ENCODE data around the gene TMEM196. TPM values are rescaled to one million over a fixed set of nuclear protein-coding genes. Genes with fewer than 3 reads are reported as not detected.
"Not testable (repeated sequence)": the region's sequence is repeated elsewhere in the genome, so short reads cannot be mapped to it uniquely, and the experiment has no call there.

TMEM196 gene
- total and polyA plus RNA-seq, 2 experiments from 2014 or later, result 0.11 TPM; not detected in 1

DNA sequence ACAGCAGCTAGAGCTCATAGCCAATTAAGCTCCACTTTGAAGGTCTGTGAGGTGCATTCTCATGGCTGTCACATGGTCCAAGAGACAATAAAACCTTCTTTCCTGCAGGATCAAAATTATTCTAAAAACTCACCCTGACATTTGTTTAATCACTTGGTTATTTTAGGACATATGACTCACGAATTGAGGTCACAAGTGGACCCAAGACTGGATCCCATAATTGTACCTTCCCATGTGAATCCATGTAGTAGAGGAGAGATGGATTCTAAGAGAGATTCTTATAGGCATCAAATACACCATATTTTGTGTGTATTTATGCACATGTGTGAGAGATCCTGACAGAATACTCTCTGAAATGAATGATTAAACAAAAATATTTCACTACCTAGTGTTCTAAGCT lies 82.7 kb downstream of the TMEM196 start:
- Mint-ChIP-seq H3K9me3 (peaks cover 18% of the 10 kb centered on the region), H3K4me3 (no peak overlapping the region), H3K27ac (no peak overlapping the region), H3K36me3 (ENCODE audit: low read depth) (peaks cover 6% of the 10 kb centered on the region), H3K27me3 (ENCODE audit: insufficient read depth, low read depth, poor library complexity) (no peaks in the 10 kb centered on the region), H3K4me1 (peaks cover 4% of the 10 kb centered on the region)
- Histone ChIP-seq H3K4me2 (no peak overlapping the region), H3K27me3 (ENCODE audit: insufficient read depth) (no peaks in the 10 kb centered on the region), H3K4me3 (no peak overlapping the region), H3K27ac (ENCODE audit: low read depth) (no peak overlapping the region), H3F3A (replicated peaks; ENCODE audit: low read depth) (no peaks in the 10 kb centered on the region), H3K4me1 (ENCODE audit: insufficient read depth) (peaks cover 13% of the 10 kb centered on the region; the same call in 1 of the 2 replicates), H3K9me2 (ENCODE audit: insufficient read depth) (peaks cover 5% of the 10 kb centered on the region; the same call in 1 of the 2 replicates), H4K20me1 (replicated peaks; ENCODE audit: insufficient read depth) (no peaks in the 10 kb centered on the region), H3K36me3 (ENCODE audit: insufficient read depth) (0 out of 2 replicates have a peak, but pooled peaks cover 7% of the 10 kb centered on the region), H2AFZ (no peak overlapping the region), H3K79me2 (replicated peaks; ENCODE audit: insufficient read depth) (no peaks in the 10 kb centered on the region)
- TF ChIP-seq STAT1 (IDR thresholded peaks at IDR 0.05; ENCODE audit: unreplicated experiment) (no peak), CTCF (conservative IDR thresholded peaks at IDR 0.05; ENCODE audit: low read depth in 2 of 2) (no peak), NANOG (IDR thresholded peaks at IDR 0.05; ENCODE audit: borderline replicate concordance) (no peak), ZNF331 (CRISPR knock-in tag; IDR thresholded peaks at IDR 0.05; ENCODE audit: low read depth) (no peak), REST (IDR thresholded peaks at IDR 0.05; ENCODE audit: unreplicated experiment) (no peak), ETS1 (IDR thresholded peaks at IDR 0.05) (no peak), JUNB (IDR thresholded peaks at IDR 0.05; ENCODE audit: unreplicated experiment) (no peak)
- TF ChIP-seq, protein P1, sequence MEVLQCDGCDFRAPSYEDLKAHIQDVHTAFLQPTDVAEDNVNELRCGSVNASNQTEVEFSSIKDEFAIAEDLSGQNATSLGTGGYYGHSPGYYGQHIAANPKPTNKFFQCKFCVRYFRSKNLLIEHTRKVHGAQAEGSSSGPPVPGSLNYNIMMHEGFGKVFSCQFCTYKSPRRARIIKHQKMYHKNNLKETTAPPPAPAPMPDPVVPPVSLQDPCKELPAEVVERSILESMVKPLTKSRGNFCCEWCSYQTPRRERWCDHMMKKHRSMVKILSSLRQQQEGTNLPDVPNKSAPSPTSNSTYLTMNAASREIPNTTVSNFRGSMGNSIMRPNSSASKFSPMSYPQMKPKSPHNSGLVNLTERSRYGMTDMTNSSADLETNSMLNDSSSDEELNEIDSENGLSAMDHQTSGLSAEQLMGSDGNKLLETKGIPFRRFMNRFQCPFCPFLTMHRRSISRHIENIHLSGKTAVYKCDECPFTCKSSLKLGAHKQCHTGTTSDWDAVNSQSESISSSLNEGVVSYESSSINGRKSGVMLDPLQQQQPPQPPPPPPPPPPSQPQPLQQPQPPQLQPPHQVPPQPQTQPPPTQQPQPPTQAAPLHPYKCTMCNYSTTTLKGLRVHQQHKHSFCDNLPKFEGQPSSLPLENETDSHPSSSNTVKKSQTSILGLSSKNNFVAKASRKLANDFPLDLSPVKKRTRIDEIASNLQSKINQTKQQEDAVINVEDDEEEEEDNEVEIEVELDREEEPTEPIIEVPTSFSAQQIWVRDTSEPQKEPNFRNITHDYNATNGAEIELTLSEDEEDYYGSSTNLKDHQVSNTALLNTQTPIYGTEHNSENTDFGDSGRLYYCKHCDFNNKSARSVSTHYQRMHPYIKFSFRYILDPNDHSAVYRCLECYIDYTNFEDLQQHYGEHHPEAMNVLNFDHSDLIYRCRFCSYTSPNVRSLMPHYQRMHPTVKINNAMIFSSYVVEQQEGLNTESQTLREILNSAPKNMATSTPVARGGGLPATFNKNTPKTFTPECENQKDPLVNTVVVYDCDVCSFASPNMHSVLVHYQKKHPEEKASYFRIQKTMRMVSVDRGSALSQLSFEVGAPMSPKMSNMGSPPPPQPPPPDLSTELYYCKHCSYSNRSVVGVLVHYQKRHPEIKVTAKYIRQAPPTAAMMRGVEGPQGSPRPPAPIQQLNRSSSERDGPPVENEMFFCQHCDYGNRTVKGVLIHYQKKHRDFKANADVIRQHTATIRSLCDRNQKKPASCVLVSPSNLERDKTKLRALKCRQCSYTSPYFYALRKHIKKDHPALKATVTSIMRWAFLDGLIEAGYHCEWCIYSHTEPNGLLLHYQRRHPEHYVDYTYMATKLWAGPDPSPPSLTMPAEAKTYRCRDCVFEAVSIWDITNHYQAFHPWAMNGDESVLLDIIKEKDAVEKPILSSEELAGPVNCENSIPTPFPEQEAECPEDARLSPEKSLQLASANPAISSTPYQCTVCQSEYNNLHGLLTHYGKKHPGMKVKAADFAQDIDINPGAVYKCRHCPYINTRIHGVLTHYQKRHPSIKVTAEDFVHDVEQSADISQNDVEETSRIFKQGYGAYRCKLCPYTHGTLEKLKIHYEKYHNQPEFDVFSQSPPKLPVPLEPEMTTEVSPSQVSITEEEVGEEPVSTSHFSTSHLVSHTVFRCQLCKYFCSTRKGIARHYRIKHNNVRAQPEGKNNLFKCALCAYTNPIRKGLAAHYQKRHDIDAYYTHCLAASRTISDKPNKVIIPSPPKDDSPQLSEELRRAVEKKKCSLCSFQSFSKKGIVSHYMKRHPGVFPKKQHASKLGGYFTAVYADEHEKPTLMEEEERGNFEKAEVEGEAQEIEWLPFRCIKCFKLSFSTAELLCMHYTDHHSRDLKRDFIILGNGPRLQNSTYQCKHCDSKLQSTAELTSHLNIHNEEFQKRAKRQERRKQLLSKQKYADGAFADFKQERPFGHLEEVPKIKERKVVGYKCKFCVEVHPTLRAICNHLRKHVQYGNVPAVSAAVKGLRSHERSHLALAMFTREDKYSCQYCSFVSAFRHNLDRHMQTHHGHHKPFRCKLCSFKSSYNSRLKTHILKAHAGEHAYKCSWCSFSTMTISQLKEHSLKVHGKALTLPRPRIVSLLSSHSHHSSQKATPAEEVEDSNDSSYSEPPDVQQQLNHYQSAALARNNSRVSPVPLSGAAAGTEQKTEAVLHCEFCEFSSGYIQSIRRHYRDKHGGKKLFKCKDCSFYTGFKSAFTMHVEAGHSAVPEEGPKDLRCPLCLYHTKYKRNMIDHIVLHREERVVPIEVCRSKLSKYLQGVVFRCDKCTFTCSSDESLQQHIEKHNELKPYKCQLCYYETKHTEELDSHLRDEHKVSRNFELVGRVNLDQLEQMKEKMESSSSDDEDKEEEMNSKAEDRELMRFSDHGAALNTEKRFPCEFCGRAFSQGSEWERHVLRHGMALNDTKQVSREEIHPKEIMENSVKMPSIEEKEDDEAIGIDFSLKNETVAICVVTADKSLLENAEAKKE (CRISPR knock-in tag; IDR thresholded peaks at IDR 0.05), result no peak
- ATAC-seq, result no peak
- no peak for DNase-seq (ENCODE audit: low spot score)

GRCh38 chr7:19689130-19689529 lies 84.3 kb downstream of the TMEM196 start:
- ATAC-seq; H3K27ac Mint-ChIP-seq; H4K20me1 ChIP-seq (replicated peaks; ENCODE audit: insufficient read depth); H3K27me3 Mint-ChIP-seq (ENCODE audit: insufficient read depth, low read depth, poor library complexity); H3K4me1 Mint-ChIP-seq; DNase-seq (ENCODE audit: low spot score); H3K4me1 ChIP-seq (ENCODE audit: insufficient read depth); H3K27ac ChIP-seq (ENCODE audit: low read depth); H3K27me3 ChIP-seq (ENCODE audit: insufficient read depth); H3K36me3 Mint-ChIP-seq (ENCODE audit: low read depth); H3K36me3 ChIP-seq (ENCODE audit: insufficient read depth); H3K79me2 ChIP-seq (replicated peaks; ENCODE audit: insufficient read depth); H3K9me2 ChIP-seq (ENCODE audit: insufficient read depth); H3F3A ChIP-seq (replicated peaks; ENCODE audit: low read depth): not testable (repeated sequence)
- Histone ChIP-seq H2AFZ (peak overlapping the region; percentile 34; the same call in 1 of the 2 replicates), H3K4me3 (peak overlapping the region; percentile 39), H3K4me2 (peak overlapping the region; percentile 44; the same call in 1 of the 2 replicates)
- H3K4me3 Mint-ChIP-seq, result peak overlapping the region; percentile 29; the same call in 1 of the 3 replicates
- H3K9me3 Mint-ChIP-seq, result peaks cover 18% of the 10 kb centered on the region

Measured in GM23338 (cell line).